CD4-positive, alpha-beta T cell (primary cell): Measurements from ENCODE around the gene C1QTNF3. TPM values are rescaled to one million over a fixed set of nuclear protein-coding genes. Genes with fewer than 3 reads are reported as not detected.

Experiments
- ATAC-seq: fragments of 200-7000 bp; cut with Tn5 transposase; one replicate; pipeline ENCODE4 v1.10.0; 2022; ENCODE audit warnings: mild to moderate bottlenecking; ENCODE audit not compliant: poor library complexity
- CTCF ChIA-PET: fragments of 350-600 bp; sonication (Branson Sonifier 250); formaldehyde crosslinking; loops from one replicate; lab custom pipeline; 2021; ENCODE audit warnings: antibody characterized with exemption, inconsistent platforms; lab: Charles Lee
- POLR2A ChIA-PET: fragments of 350-600 bp; sonication (Branson Sonifier 250); formaldehyde crosslinking; loops from one replicate; lab custom pipeline; 2021; ENCODE audit warnings: antibody characterized with exemption, inconsistent platforms; lab: Charles Lee
- DNase-seq, 14 experiments: peaks; one replicate each; pipeline ENCODE4 v3.0.0-alpha.2; 2013 to 2020; ENCODE audit warnings: mixed read lengths in 2 of 14
- H3K27ac ChIP-seq, 2 donors: one replicate each; pipeline versions ENCODE4 v1.5.1 to v1.7.0; 2013; ENCODE audit warnings: low read length in 2 of 2, low read depth in 1 of 2, mild to moderate bottlenecking in 1 of 2
- H3K27me3 ChIP-seq, 2 experiments: 1 replicate in 1 of 2; 2 replicates in 1 of 2; pipeline versions ENCODE4 v1.6.1 to v1.7.0; 2013; ENCODE audit warnings: low read length in 2 of 2, control low read depth in 1 of 2, mild to moderate bottlenecking in 1 of 2, moderate library complexity in 1 of 2; ENCODE audit not compliant: insufficient read depth in 2 of 2, control insufficient read depth in 1 of 2
- H3K36me3 ChIP-seq: one replicate; pipeline ENCODE4 v1.6.1; 2013; ENCODE audit warnings: low read length, control low read depth; ENCODE audit not compliant: insufficient read depth
- H3K4me1 ChIP-seq: one replicate; pipeline ENCODE4 v1.6.1; 2013; ENCODE audit warnings: low read length, control low read depth; ENCODE audit not compliant: insufficient read depth
- H3K4me3 ChIP-seq: one replicate; pipeline ENCODE4 v1.5.1; 2013; ENCODE audit warnings: mild to moderate bottlenecking, low read length, moderate library complexity
- H3K9me3 ChIP-seq, 2 experiments: 1 replicate in 1 of 2; 2 replicates in 1 of 2; pipeline versions ENCODE4 v1.6.1 to v1.7.0; 2013; ENCODE audit warnings: low read length in 2 of 2, mild to moderate bottlenecking in 2 of 2, control low read depth in 1 of 2, moderate library complexity in 1 of 2; ENCODE audit not compliant: control insufficient read depth in 1 of 2, insufficient read depth in 1 of 2
- H3K27ac Mint-ChIP-seq: one replicate; pipeline ENCODE4 v1.8.0; 2020; ENCODE audit warnings: mixed read lengths
- H3K27me3 Mint-ChIP-seq: one replicate; pipeline ENCODE4 v1.8.0; 2021; ENCODE audit warnings: mixed read lengths
- H3K36me3 Mint-ChIP-seq: one replicate; pipeline ENCODE4 v1.8.0; 2021; ENCODE audit warnings: low read depth, mixed read lengths
- H3K4me1 Mint-ChIP-seq: one replicate; pipeline ENCODE4 v1.8.0; 2021; ENCODE audit warnings: low read depth, mixed read lengths
- H3K4me3 Mint-ChIP-seq: one replicate; pipeline ENCODE4 v1.8.0; 2020; ENCODE audit warnings: mild to moderate bottlenecking, mixed read lengths
- H3K9me3 Mint-ChIP-seq: one replicate; pipeline ENCODE4 v1.8.0; 2020; ENCODE audit warnings: mixed read lengths
- intact Hi-C, 2 experiments: fragments of 100-400 bp; cut with DNase I in 1 of 2; cut with micrococcal nuclease in 1 of 2; formaldehyde crosslinking; loops; one replicate each; pipeline versions ENCODE4 v1.15.1 to v1.9.0; 2023 to 2025; cut with DNase I, micrococcal nuclease
- total RNA-seq, 174 experiments: library from RNA in 2 of 174; stranded (reverse) in 2 of 174; gene quantifications; one replicate each; pipeline ENCODE4 v1.2.3 and lab custom pipeline; 2021 to 2026
- TF ChIP-seq, protein P1 (sequence below): fragments of 200-600 bp; IDR thresholded peaks from one replicate; pipeline ENCODE4 v1.8.0; 2022; ENCODE audit warnings: antibody characterized with exemption, mild to moderate bottlenecking

Gene C1QTNF3
- total RNA-seq, 2 experiments from 2014 or later, result 2.9 to 3.2 TPM

DNA sequence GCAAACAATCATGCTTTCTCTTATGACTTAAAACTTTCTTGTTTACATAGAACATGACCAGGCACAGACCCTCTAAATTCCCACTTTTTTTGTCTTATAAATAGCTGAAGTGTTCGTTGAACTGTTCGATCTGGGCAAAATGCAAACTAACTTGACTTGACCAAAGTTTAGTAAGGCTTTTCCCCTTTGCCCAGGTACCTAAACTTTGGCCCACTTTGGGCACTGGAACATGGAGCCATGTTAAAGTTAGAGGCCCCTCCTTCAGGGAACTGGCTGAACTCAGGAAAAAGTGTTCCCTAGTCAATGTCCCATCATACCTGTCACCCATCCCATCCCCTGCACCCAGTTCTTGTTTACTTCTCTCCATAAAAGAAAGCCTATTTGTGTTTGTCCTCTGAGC, 25.8 kb downstream of the C1QTNF3 start:
- H3K27me3 Mint-ChIP-seq, result no peaks in the 10 kb centered on the region
- peaks cover 29% of the 10 kb centered on the region for H3K36me3 Mint-ChIP-seq
- Histone ChIP-seq H3K4me1 (peaks cover 3% of the 10 kb centered on the region), H3K4me3 (no peak overlapping the region), H3K36me3 (peaks cover 10% of the 10 kb centered on the region), H3K27me3 (no peaks in the 10 kb centered on the region), H3K9me3 (no peaks in the 10 kb centered on the region), H3K27ac (no peak overlapping the region)
- ChIA-PET CTCF (no interaction called here), POLR2A (interaction anchor here (1.3 kb wide), 1 partner anchor 9 kb away, joined by 4 read pairs; no protein-coding TSS in a partner anchor)
- H3K4me3 Mint-ChIP-seq, result no peak overlapping the region
- no peak overlapping the region for H3K27ac Mint-ChIP-seq
- intact Hi-C loops, result no loop called here
- H3K9me3 Mint-ChIP-seq, result no peaks in the 10 kb centered on the region
- no peak for ATAC-seq
- no peak for DNase-seq
- H3K4me1 Mint-ChIP-seq, result peaks cover 15% of the 10 kb centered on the region
- TF ChIP-seq, protein P1, sequence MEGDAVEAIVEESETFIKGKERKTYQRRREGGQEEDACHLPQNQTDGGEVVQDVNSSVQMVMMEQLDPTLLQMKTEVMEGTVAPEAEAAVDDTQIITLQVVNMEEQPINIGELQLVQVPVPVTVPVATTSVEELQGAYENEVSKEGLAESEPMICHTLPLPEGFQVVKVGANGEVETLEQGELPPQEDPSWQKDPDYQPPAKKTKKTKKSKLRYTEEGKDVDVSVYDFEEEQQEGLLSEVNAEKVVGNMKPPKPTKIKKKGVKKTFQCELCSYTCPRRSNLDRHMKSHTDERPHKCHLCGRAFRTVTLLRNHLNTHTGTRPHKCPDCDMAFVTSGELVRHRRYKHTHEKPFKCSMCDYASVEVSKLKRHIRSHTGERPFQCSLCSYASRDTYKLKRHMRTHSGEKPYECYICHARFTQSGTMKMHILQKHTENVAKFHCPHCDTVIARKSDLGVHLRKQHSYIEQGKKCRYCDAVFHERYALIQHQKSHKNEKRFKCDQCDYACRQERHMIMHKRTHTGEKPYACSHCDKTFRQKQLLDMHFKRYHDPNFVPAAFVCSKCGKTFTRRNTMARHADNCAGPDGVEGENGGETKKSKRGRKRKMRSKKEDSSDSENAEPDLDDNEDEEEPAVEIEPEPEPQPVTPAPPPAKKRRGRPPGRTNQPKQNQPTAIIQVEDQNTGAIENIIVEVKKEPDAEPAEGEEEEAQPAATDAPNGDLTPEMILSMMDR, result no peak

DNA sequence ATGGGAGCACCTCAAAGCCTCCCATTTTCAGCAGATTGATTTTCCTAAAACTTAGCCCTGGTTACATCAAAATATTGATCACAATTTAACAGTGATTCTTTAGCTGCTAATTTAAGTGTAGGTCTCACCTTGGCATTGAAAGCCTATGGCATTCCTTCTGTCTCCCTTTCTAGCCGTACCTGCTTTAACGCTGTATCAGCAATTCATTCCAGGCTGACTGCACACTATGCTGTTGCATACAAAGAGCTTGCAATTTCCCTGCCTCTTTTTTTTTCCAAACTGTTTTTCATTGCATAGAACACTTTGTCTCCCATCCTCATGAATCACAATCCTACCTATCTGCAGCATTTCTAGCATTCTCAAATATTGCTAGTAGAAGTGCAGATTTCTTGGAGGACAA, 26.3 kb downstream of the C1QTNF3 start:
- no peaks in the 10 kb centered on the region for H3K9me3 Mint-ChIP-seq
- H3K36me3 Mint-ChIP-seq, result peaks cover 24% of the 10 kb centered on the region
- CTCF ChIA-PET, result no interaction called here
- Histone ChIP-seq H3K36me3 (peaks cover 10% of the 10 kb centered on the region), H3K27ac (no peak overlapping the region), H3K4me3 (no peak overlapping the region), H3K4me1 (no peaks in the 10 kb centered on the region), H3K9me3 (no peaks in the 10 kb centered on the region), H3K27me3 (no peaks in the 10 kb centered on the region)
- DNase-seq, result no peak
- H3K27ac Mint-ChIP-seq, result no peak overlapping the region
- intact Hi-C loops, result no loop called here
- H3K27me3 Mint-ChIP-seq, result no peaks in the 10 kb centered on the region
- POLR2A ChIA-PET, result interaction anchor here (1.3 kb wide), 1 partner anchor 8 kb away, joined by 4 read pairs; no protein-coding TSS in a partner anchor
- H3K4me3 Mint-ChIP-seq, result no peak overlapping the region
- no peak for ATAC-seq
- TF ChIP-seq, protein P1, result no peak
- peaks cover 10% of the 10 kb centered on the region for H3K4me1 Mint-ChIP-seq

DNA sequence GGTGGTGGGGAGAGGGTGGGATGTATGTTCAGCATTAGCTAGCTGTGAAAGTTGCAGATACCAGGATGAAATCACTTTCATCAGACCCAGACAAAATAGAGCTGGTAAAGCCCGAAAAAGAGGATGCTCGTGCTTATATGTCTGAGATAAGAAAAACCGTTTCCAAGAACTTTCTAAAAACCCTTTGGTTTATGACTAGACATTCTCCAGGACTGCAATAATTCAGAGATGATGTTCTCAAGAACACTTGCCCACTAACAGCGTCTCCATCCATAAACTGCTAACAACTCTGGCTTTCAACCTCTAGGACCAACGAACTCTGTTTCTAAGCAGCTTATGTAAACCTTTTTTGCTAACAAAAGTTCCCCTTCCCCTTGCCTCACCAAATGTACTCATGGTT, 26.8 kb downstream of the C1QTNF3 start:
- H3K27ac ChIP-seq, result no peak overlapping the region
- no peak overlapping the region for H3K4me3 ChIP-seq
- no peaks in the 10 kb centered on the region for H3K4me1 ChIP-seq
- intact Hi-C loops, result no loop called here
- Mint-ChIP-seq H3K36me3 (peaks cover 20% of the 10 kb centered on the region), H3K4me3 (no peak overlapping the region), H3K27me3 (no peaks in the 10 kb centered on the region), H3K27ac (no peak overlapping the region), H3K4me1 (peaks cover 4% of the 10 kb centered on the region), H3K9me3 (no peaks in the 10 kb centered on the region)
- H3K27me3 ChIP-seq, result no peaks in the 10 kb centered on the region
- ATAC-seq (no peak), DNase-seq (no peak)
- peaks cover 10% of the 10 kb centered on the region for H3K36me3 ChIP-seq
- CTCF ChIA-PET, result no interaction called here
- no peaks in the 10 kb centered on the region for H3K9me3 ChIP-seq
- POLR2A ChIA-PET, result interaction anchor here (1.3 kb wide), 1 partner anchor 8 kb away, joined by 4 read pairs; no protein-coding TSS in a partner anchor
- TF ChIP-seq, protein P1, result no peak
